CD4-positive, alpha-beta T cell treated with Interferon gamma for 1 hour (primary cell): ENCODE data around the gene AKT1.

ENCODE experiments used
- DNase-seq: peaks from one replicate; pipeline ENCODE4 v3.0.0-alpha.2; 2020

The AKT1 gene

DNA sequence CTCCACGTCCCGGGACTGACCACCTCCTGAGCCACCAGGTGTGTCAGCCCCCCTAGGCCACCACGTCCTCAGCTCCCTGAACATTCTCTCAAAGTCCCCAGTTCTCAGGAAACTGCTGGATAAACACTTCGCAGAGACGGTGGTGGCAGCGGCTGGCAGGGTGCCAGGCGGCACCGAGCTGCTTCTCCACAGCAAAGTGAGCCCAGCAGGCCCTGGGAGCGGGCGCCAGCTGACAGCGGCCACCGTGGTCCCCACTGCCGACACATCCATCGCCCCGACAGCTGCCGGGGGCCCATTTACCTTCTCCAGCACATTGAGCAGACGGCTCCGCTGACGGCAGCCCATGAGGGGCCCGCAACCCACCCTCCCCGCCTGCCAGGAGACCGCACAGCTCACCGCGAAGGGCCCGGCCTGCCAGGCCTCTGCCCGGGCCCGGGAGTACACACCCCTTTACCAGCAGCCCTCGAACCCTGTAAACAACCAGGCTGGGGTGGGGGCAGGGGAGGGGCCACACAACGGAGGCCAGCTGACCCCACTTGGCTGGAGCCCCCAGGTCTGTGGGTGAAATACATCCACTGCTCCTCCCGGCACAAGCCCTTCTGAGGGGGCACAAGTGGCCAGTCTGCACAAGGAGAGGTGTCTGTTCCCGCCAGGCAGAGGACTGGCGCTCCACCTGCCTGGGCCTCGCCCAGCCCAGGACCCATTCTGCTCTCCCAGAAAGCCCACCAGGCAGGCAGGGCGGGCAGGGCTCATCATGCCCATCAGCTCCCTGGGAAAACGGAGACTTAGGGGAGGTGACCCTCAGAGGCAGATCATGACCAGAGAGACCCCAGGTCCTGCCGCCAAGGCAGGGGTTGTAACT lies 10.5 kb downstream of the AKT1 start:
- DNase-seq, result no peak

- DNase-seq, result no peak
Measured at GRCh38 chr14:104784218-104784568, 11.4 kb downstream of the AKT1 start.

GRCh38 chr14:104783484-104784217 lies 11.9 kb downstream of the AKT1 start:
- DNase-seq, result no peak

DNA sequence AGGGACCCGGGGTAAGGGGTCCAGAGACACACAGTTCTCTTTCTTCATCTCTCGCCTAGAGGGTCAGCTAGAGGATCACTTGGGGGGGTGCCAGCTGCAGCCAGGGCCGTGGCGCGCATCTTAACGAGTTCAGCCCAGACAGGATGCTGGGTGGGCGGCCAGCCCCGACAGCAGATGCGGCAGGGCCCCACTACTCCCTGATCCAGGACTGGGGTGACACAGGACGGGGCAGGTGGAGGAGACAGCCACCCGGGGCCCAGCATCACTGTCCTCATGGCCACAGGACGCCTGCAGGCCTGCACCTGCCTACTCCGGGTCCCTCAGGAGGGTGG lies 12.8 kb downstream of the AKT1 start:
- DNase-seq, result no peak

DNA sequence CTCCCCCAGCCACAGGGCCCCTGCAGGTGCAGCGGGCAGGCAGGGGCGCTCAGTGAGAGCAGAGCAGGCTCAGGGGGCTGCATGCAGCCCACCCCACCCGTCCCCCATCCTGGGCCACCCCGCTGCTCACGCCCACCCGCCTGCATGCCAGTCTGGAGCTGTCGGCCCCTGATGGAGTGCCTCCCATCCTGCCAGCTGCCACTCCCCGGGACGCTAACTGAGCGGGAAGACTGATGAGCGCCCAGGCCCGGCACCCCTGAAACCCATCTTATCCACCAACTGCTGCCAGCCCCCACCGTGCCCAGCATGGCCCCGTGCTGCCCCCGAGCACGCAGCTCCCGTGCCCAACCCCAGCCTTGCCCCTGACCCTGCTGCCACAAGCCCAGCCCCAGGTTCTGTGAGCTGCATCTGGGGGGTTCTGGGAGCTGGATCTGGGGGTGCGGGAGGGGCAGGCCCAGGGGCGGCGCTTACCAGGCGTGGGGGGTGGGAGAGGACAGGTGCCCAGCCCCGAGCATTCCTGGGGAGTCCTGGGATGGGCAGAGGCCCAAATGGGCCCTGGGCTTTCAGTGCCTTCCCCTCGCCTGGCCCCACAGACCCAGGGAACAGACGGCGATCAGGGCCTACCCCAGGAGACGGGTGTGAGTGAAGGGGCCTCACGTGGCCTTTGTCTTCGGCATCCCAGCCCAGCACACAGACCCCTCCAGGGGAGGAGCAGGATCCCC lies 13.3 kb downstream of the AKT1 start:
- DNase-seq, result no peak

GRCh38 chr14:104781271-104782077 lies 14.1 kb downstream of the AKT1 start:
- no peak for DNase-seq

- no peak for DNase-seq
Measured at GRCh38 chr14:104780513-104781030, 15.0 kb downstream of the AKT1 start.

- DNase-seq, result no peak
Measured at GRCh38 chr14:104779776-104780512, 15.6 kb downstream of the AKT1 start.

DNA sequence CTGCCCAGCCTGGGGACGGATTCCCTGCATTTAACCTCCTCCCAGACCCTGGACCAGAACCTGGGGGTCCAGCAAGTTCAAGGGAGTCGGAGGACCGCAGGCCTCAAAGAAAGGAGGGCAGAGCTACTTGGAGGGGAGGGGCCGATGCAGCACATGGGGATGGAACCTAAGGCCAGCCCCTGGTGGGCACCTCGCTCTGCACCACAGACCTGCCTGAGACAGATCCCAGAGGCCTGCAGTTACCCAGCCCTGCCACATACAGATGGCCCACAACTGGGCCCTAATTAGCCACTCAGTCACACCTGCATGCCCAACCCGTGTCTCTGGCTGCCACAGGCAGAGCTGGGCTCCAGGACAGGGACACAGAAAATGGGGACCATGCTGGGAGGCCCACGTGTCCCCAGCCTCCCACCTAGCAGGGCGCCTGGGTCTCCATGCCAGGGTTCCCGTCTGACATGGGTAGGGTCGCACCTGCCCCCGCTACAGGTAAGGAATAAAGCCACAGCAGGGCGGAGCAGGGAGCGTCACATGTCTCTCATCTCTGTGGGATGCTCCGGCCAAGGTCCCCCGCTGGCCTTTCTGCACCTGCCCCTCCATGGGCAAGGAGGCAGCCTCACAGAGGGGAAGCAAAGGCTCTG lies 16.7 kb downstream of the AKT1 start:
- no peak for DNase-seq

DNA sequence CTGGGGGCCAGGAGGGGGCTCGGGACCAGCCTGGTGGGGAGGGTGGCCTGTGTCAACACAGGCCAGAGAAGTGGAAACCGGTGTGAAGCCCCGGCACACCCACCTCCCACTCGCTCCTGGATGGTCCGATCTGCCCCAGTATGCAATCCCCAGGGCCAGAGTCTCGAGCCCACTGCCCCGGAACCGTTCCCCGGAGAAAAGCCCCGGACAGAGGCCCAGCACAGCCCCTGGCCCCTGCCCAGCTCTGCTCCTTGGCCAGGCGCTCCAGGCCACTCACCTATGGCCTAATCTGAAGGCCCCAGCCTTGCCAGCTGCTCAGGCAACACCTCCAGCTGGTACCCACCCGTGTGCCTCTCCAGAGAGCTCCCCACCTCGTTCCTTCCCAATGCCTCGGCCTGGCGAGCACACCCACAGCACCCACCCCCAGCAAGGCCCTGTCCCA lies 17.7 kb downstream of the AKT1 start:
- DNase-seq, result no peak

DNA sequence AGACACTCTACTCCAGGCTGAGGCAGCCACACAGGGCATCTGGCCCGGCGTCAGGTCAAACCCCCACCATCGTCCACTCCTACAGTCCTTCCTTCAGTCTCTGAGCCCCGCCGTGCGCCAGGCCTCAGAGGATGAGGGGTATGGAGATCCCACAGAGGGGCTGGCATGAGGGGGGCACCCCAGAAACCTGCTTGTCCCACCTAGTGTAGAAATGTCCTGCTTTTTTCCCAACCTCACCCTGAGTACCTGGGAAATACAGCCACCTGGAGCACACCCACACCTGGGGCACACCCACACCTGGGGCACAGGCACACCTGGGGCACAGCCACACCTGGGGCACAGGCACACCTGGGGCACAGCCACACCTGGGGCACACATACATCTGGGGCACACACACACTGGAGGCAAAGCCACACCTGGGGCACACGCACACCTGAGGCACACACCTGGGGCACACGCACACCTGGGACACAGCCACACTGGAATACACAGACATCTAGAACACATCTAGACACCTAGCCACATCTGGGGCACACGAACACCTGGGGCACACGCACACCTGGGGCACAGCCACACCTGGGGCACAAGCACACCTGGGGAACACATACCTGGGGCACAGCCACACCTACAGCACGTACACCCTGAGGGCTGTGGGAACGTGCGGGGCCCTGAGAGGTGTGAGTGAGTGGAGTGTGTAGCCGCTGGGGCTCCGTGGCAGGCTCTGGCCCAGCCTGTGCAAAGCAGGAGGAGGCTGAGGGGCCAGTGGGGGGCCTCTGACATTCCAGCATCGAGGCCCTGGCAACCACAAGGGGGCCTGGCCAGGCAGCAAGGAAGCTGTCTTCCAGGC lies 18.4 kb downstream of the AKT1 start:
- DNase-seq, result no peak

DNA sequence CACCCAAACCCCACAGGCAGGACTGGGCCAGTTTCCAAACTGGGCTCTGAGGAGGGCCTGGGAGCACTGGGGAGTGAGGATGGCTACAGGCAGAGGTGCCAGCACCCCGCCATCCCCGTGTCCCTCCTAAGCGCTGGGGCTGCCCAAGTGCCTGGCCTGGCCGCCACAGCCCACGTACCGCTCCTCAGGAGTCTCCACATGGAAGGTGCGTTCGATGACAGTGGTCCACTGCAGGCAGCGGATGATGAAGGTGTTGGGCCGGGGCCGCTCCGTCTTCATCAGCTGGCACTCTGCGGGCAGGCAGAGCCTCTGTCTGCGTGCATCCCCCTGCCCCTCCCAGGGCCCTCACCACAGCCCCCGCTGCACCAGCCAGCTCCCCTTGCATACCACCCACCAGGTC lies 19.1 kb downstream of the AKT1 start:
- no peak for DNase-seq

GRCh38 chr14:104775073-104775489 lies 20.5 kb downstream of the AKT1 start:
- no peak for DNase-seq

- no peak for DNase-seq
Measured at GRCh38 chr14:104774453-104775072, 21.0 kb downstream of the AKT1 start.

GRCh38 chr14:104773505-104774452 lies 21.8 kb downstream of the AKT1 start:
- no peak for DNase-seq

DNA sequence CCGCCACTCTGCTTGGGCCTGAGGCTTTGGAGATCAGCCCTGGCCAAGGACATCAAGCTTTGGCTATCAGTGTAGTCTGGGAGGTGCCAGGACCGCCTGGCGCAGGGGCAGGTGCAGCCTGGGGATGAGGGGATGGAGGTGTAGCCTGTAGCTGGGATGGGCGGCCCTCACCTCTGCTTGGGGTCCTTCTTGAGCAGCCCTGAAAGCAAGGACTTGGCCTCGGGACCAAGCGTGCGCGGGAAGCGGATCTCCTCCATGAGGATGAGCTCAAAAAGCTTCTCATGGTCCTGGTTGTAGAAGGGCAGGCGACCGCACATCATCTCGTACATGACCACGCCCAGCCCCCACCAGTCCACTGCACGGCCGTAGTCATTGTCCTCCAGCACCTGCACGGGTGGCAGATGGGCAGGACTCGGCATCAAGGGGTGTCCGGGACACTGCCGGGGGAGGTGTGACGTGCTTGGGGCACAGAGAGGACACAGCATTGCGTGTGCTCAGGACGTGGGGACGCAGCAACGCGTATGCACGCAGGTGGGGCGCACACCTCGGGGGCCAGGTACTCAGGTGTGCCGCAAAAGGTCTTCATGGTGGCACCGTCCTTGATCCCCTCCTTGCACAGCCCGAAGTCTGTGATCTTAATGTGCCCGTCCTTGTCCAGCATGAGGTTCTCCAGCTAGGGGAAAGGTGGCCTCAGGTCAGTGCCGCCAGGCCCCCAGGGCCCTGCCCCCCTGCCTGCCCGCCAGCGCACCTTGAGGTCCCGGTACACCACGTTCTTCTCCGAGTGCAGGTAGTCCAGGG lies 22.6 kb downstream of the AKT1 start:
- no peak for DNase-seq

- DNase-seq, result no peak
Measured at GRCh38 chr14:104771918-104772706, 23.4 kb downstream of the AKT1 start.
